ENCODE results near the gene PLXNB3. TPM values are rescaled to one million over a fixed set of nuclear protein-coding genes. Genes with fewer than 3 reads are reported as not detected.
A peak's percentile ranks its signal among the peaks of the same experiment; 100 is the strongest.

Gene PLXNB3
- 10 to 100 TPM in 1 of 2 donors, 1 to 10 TPM in 1; 5.1 to 12.4 TPM for polyA plus RNA-seq

GRCh38 chrX:153763989-153764755 lies at the start of gene PLXNB3:
Gene PLXNB3 (plus strand): TSS chrX:153764249. CDS start chrX:153765536, 1,287 bp downstream.
- no peaks in the 10 kb centered on the region for H3K27me3 ChIP-seq (ENCODE audit: control insufficient read depth in 1 of 2, insufficient read depth in 2 of 2, low read length in 2 of 2)
- peaks cover 0 to 2% of the 10 kb centered on the region in 2 donors for H3K36me3 ChIP-seq (ENCODE audit: control insufficient read depth in 2 of 2, insufficient read depth in 2 of 2, low read length in 1 of 2)
- H3K4me3 ChIP-seq (ENCODE audit: low read depth in 1 of 2, low read length in 2 of 2), result peak within 1 kb of the TSS; percentile 27 to 47
- 15 to 32% methylated on average over 21 to 26 of the region's 26 CpGs for WGBS, 2 donors
- peak within 1 kb of the TSS in 1 of 2 donors; percentile 12 for H3K27ac ChIP-seq (ENCODE audit: low read depth in 2 of 2, low read length in 1 of 2)
- no peaks in the 10 kb centered on the region for H3K9me3 ChIP-seq (ENCODE audit: control insufficient read depth in 2 of 2, insufficient read depth in 1 of 2, low read depth in 1 of 2, low read length in 1 of 2)
- peaks cover 0 to 29% of the 10 kb centered on the region in 2 donors for H3K4me1 ChIP-seq (ENCODE audit: control insufficient read depth in 2 of 2, insufficient read depth in 2 of 2, low read length in 1 of 2)

DNA sequence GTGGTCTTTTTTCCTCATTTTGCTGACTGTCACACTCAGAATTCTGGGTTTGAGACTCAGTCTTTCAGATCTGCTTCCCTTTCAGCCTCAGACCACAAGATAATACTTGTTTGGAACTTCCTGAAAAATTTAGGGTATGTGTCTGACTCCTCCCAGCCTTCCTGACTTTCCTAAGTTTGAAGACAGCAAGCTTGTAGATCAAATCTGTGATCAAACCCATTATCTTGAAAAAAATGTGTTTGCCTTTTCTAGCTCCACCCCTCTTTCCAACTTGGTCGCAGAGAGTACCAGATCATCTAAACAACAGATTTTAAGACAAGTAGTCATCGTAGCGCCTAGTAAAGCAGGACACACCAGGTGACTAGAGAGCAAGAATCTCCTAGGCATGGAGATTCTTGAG lies 49.8 kb upstream of the PLXNB3 start:
- no peaks in the 10 kb centered on the region for H3K4me1 ChIP-seq (ENCODE audit: control insufficient read depth in 2 of 2, insufficient read depth in 2 of 2, low read length in 1 of 2)
- H3K9me3 ChIP-seq (ENCODE audit: control insufficient read depth in 2 of 2, insufficient read depth in 1 of 2, low read depth in 1 of 2, low read length in 1 of 2), result no peaks in the 10 kb centered on the region
- H3K4me3 ChIP-seq (ENCODE audit: low read depth in 1 of 2, low read length in 2 of 2), result no peak overlapping the region
- H3K36me3 ChIP-seq (ENCODE audit: control insufficient read depth in 2 of 2, insufficient read depth in 2 of 2, low read length in 1 of 2), result peaks cover 0 to 23% of the 10 kb centered on the region in 2 donors
- WGBS, 2 donors, result 75 to 82% methylated on average over 3 of the region's 3 CpGs
- no peaks in the 10 kb centered on the region for H3K27me3 ChIP-seq (ENCODE audit: control insufficient read depth in 1 of 2, insufficient read depth in 2 of 2, low read length in 2 of 2)
- no peak overlapping the region for H3K27ac ChIP-seq (ENCODE audit: low read depth in 2 of 2, low read length in 1 of 2)

DNA sequence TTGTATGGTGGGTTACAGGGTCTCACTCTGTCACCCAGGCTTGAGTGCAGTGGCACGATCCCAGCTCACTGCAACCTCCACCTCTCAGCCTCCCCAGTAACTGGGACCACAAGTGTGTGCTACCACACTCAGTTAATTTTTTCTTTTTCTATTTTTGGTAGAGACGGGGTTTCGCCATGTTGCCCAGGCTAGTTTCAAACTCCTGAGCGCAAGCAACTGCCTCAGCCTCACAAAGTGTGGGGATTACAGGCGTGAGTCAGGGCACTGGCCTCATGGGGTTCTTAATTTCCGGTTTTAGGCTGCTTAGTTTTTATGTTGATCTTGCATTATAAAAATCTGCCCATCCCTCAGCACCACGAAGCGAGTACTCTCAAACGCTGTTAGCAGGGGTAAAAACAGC lies 46.6 kb upstream of the PLXNB3 start:
- H3K27me3 ChIP-seq (ENCODE audit: control insufficient read depth in 1 of 2, insufficient read depth in 2 of 2, low read length in 2 of 2), result no peaks in the 10 kb centered on the region
- H3K4me3 ChIP-seq (ENCODE audit: low read depth in 1 of 2, low read length in 2 of 2), result no peak overlapping the region
- 89 to 91% methylated on average over 9 of the region's 9 CpGs for WGBS, 2 donors
- no peak overlapping the region for H3K27ac ChIP-seq (ENCODE audit: low read depth in 2 of 2, low read length in 1 of 2)
- no peaks in the 10 kb centered on the region for H3K4me1 ChIP-seq (ENCODE audit: control insufficient read depth in 2 of 2, insufficient read depth in 2 of 2, low read length in 1 of 2)
- peaks cover 0 to 20% of the 10 kb centered on the region in 2 donors for H3K36me3 ChIP-seq (ENCODE audit: control insufficient read depth in 2 of 2, insufficient read depth in 2 of 2, low read length in 1 of 2)
- H3K9me3 ChIP-seq (ENCODE audit: control insufficient read depth in 2 of 2, insufficient read depth in 1 of 2, low read depth in 1 of 2, low read length in 1 of 2), result no peaks in the 10 kb centered on the region

DNA sequence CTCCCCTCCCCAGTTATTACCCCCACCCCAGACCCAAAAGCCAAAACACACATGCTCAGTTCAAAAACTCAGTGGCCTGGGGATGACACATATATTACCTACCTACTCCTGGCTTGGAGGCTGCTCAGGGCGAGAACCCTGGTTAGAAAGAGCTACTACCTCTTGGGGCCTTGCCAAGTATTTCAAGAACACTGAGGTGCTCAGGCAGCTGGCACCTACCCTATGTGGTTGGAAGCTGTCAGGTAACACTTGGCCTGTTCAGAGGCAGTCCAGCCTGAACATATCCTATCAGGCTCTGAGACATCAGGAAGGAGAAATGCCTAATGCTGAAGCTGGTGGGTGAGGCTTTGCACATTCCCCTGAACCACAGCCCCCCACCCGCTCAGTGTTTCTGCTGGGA lies 44.8 kb upstream of the PLXNB3 start:
- peaks cover 0 to 20% of the 10 kb centered on the region in 2 donors for H3K36me3 ChIP-seq (ENCODE audit: control insufficient read depth in 2 of 2, insufficient read depth in 2 of 2, low read length in 1 of 2)
- no peak overlapping the region for H3K27ac ChIP-seq (ENCODE audit: low read depth in 2 of 2, low read length in 1 of 2)
- H3K4me1 ChIP-seq (ENCODE audit: control insufficient read depth in 2 of 2, insufficient read depth in 2 of 2, low read length in 1 of 2), result peaks cover 0 to 3% of the 10 kb centered on the region in 2 donors
- no peak overlapping the region for H3K4me3 ChIP-seq (ENCODE audit: low read depth in 1 of 2, low read length in 2 of 2)
- H3K9me3 ChIP-seq (ENCODE audit: control insufficient read depth in 2 of 2, insufficient read depth in 1 of 2, low read depth in 1 of 2, low read length in 1 of 2), result no peaks in the 10 kb centered on the region
- WGBS, 2 donors, result 37 to 44% methylated on average over 2 of the region's 2 CpGs
- H3K27me3 ChIP-seq (ENCODE audit: control insufficient read depth in 1 of 2, insufficient read depth in 2 of 2, low read length in 2 of 2), result no peaks in the 10 kb centered on the region

GRCh38 chrX:153719701-153720100 lies 44.3 kb upstream of the PLXNB3 start:
- H3K27ac ChIP-seq (ENCODE audit: low read depth in 2 of 2, low read length in 1 of 2), result no peak overlapping the region
- no peak overlapping the region for H3K4me3 ChIP-seq (ENCODE audit: low read depth in 1 of 2, low read length in 2 of 2)
- no peaks in the 10 kb centered on the region for H3K9me3 ChIP-seq (ENCODE audit: control insufficient read depth in 2 of 2, insufficient read depth in 1 of 2, low read depth in 1 of 2, low read length in 1 of 2)
- H3K27me3 ChIP-seq (ENCODE audit: control insufficient read depth in 1 of 2, insufficient read depth in 2 of 2, low read length in 2 of 2), result no peaks in the 10 kb centered on the region
- WGBS, 2 donors, result 50 to 74% methylated on average over 2 of the region's 2 CpGs
- peaks cover 0 to 3% of the 10 kb centered on the region in 2 donors for H3K4me1 ChIP-seq (ENCODE audit: control insufficient read depth in 2 of 2, insufficient read depth in 2 of 2, low read length in 1 of 2)
- H3K36me3 ChIP-seq (ENCODE audit: control insufficient read depth in 2 of 2, insufficient read depth in 2 of 2, low read length in 1 of 2), result peaks cover 0 to 18% of the 10 kb centered on the region in 2 donors

DNA sequence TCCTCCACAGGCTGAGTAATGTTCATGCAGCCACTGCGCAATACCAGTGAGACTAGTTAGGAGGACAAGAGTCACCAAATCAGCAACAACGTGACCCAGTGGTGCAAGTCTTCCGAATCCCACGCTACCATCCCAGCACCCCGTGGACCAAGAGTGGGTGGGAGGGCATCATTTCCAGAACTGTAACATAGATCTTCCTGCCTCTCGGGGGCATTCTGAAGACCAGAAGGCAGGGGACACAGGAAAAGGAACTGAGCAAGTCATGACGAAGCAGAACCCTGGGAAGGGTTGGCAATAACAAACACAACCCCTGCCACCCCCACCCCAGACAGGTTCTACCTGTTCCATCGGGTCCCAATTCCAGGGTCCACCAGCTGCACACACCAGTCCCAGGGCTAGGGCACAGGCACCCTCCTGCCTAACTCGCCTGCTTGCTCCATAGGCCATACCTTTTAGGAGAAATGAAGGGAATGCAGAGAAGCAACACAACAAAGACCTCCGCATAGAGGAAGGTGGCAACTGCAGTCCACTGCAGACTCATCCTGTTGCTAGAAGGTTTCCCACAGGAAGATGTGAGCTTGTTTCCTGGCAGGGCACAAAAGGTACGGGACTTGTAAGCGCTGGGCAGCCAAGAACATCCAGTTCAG lies 41.2 kb upstream of the PLXNB3 start:
- Histone ChIP-seq H3K36me3 (ENCODE audit: control insufficient read depth in 2 of 2, insufficient read depth in 2 of 2, low read length in 1 of 2) (peaks cover 0 to 8% of the 10 kb centered on the region in 2 donors), H3K4me1 (ENCODE audit: control insufficient read depth in 2 of 2, insufficient read depth in 2 of 2, low read length in 1 of 2) (peaks cover 6 to 27% of the 10 kb centered on the region in 2 donors), H3K9me3 (ENCODE audit: control insufficient read depth in 2 of 2, insufficient read depth in 1 of 2, low read depth in 1 of 2, low read length in 1 of 2) (no peaks in the 10 kb centered on the region), H3K4me3 (ENCODE audit: low read depth in 1 of 2, low read length in 2 of 2) (peak overlapping the region; percentile 57 to 65), H3K27ac (ENCODE audit: low read depth in 2 of 2, low read length in 1 of 2) (peak overlapping the region; percentile 86 to 97), H3K27me3 (ENCODE audit: control insufficient read depth in 1 of 2, insufficient read depth in 2 of 2, low read length in 2 of 2) (no peaks in the 10 kb centered on the region)
- WGBS, 2 donors, result 20 to 45% methylated on average over 12 of the region's 12 CpGs

DNA sequence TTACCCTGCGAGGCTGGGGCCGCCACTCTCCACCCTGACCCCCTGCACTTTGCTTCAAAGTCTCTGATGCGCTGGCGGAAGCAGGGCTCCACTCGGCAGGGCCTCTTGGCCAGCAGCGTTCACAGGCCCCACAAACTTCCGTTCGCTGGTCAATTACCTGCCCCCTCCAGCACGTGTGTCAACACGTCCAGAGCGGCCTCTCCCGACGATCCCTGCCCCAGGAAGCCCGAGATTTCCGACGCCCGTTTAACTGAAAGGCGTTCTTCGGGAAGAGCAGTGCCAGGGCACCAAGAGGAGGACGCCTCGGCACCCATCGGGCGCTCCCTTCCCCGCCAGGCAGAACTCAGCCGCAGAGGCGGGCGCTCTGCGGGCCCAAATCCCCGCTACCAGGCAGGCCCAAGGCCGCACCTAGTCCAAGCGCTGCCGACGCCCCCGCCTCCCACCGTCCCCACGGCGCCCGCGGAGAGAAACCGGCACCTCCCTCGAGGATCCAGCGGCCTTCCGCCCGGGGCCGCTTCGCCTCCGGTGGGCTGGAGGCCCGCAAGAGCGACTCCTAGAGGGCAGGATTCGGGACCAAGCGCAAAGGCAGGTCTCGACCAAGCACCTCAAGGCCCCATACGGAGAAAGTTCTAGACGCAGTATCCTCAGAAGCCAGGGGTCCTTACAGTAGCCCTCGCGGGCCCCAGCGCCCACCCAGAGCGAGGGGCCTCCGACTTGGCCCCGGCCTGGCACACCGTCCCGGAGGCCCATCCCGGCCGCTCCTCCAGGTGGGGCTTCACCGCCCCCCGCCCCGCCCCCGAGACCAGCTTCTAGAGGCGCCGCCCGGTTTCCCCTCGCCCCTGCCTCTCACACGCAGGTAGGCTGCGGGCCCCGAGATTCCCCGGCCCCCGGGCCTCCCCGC lies 40.4 kb upstream of the PLXNB3 start:
- Histone ChIP-seq H3K36me3 (ENCODE audit: control insufficient read depth in 2 of 2, insufficient read depth in 2 of 2, low read length in 1 of 2) (peaks cover 0 to 8% of the 10 kb centered on the region in 2 donors), H3K27me3 (ENCODE audit: control insufficient read depth in 1 of 2, insufficient read depth in 2 of 2, low read length in 2 of 2) (no peaks in the 10 kb centered on the region), H3K4me1 (ENCODE audit: control insufficient read depth in 2 of 2, insufficient read depth in 2 of 2, low read length in 1 of 2) (peaks cover 6 to 30% of the 10 kb centered on the region in 2 donors), H3K27ac (ENCODE audit: low read depth in 2 of 2, low read length in 1 of 2) (peak overlapping the region; percentile 86 to 97), H3K9me3 (ENCODE audit: control insufficient read depth in 2 of 2, insufficient read depth in 1 of 2, low read depth in 1 of 2, low read length in 1 of 2) (no peaks in the 10 kb centered on the region), H3K4me3 (ENCODE audit: low read depth in 1 of 2, low read length in 2 of 2) (peak overlapping the region; percentile 57 to 65)
- WGBS, 2 donors, result 1 to 30% methylated on average over 45 to 78 of the region's 78 CpGs

GRCh38 chrX:153724252-153725038 lies 39.6 kb upstream of the PLXNB3 start, which contains the start of the genes ABCD1 and BCAP31:
Gene ABCD1 (plus strand): TSS chrX:153724856. CDS start chrX:153725267, 411 bp downstream.
Gene BCAP31 (minus strand): TSS chrX:153724387. CDS start chrX:153723244, 1,143 bp downstream.
- Histone ChIP-seq H3K36me3 (ENCODE audit: control insufficient read depth in 2 of 2, insufficient read depth in 2 of 2, low read length in 1 of 2) (peaks cover 0 to 8% of the 10 kb centered on the region in 2 donors), H3K27ac (ENCODE audit: low read depth in 2 of 2, low read length in 1 of 2) (peak within 1 kb of the TSS; percentile 86 to 97), H3K4me1 (ENCODE audit: control insufficient read depth in 2 of 2, insufficient read depth in 2 of 2, low read length in 1 of 2) (peaks cover 6 to 30% of the 10 kb centered on the region in 2 donors), H3K27me3 (ENCODE audit: control insufficient read depth in 1 of 2, insufficient read depth in 2 of 2, low read length in 2 of 2) (no peaks in the 10 kb centered on the region), H3K4me3 (ENCODE audit: low read depth in 1 of 2, low read length in 2 of 2) (peak within 1 kb of the TSS; percentile 57 to 65), H3K9me3 (ENCODE audit: control insufficient read depth in 2 of 2, insufficient read depth in 1 of 2, low read depth in 1 of 2, low read length in 1 of 2) (no peaks in the 10 kb centered on the region)
- WGBS, 2 donors, result 0 to 12% methylated on average over 31 to 80 of the region's 88 CpGs

Data from esophagus (tissue), 2 donors.